Measurements from ENCODE around the gene FAAP24. TPM values are rescaled to one million over a fixed set of nuclear protein-coding genes. Genes with fewer than 3 reads are reported as not detected.
"Not testable (repeated sequence)": the region's sequence is repeated elsewhere in the genome, so short reads cannot be mapped to it uniquely, and the experiment has no call there.

Gene FAAP24
- polyA plus RNA-seq = 1 to 10 TPM; 3.5 to 8.2 (median 4.2) TPM

GRCh38 chr19:32971715-32972540 is at the start of gene FAAP24, which contains the start of gene CEP89:
Gene FAAP24, plus strand, starts transcription at chr19:32972242. Its CDS starts 955 bp downstream, at chr19:32973197.
Gene CEP89, minus strand, starts transcription at chr19:32971958. Its CDS starts 84 bp downstream, at chr19:32971874.
- peaks cover 6 to 10% (median 6%) of the 10 kb centered on the region in 3 donors for H3K27me3 Mint-ChIP-seq (ENCODE audit: low read depth in 3 of 3)
- H3K9me3 Mint-ChIP-seq = no peaks in the 10 kb centered on the region
- H3K27ac Mint-ChIP-seq = peak within 1 kb of the TSS; percentile 93 to 99 (median 98)
- peak within 1 kb of the TSS; percentile 96 to 99 (median 99) for H3K4me3 Mint-ChIP-seq
- H3K36me3 Mint-ChIP-seq = peaks cover 0 to 4% (median 3%) of the 10 kb centered on the region in 3 donors
- DNase-seq = peak; percentile 99
- H3K4me1 Mint-ChIP-seq = peaks cover 19 to 22% of the 10 kb centered on the region in 2 donors

GRCh38 chr19:32924200-32924599 is 47.8 kb upstream of the FAAP24 start:
- H3K4me1 Mint-ChIP-seq = no peaks in the 10 kb centered on the region
- H3K4me3 Mint-ChIP-seq = no peak overlapping the region
- no peak for DNase-seq
- H3K36me3 Mint-ChIP-seq = peaks cover 28 to 36% (median 35%) of the 10 kb centered on the region in 3 donors
- H3K9me3 Mint-ChIP-seq = peaks cover 0 to 9% (median 3%) of the 10 kb centered on the region in 6 donors
- no peak overlapping the region for H3K27ac Mint-ChIP-seq
- H3K27me3 Mint-ChIP-seq (ENCODE audit: low read depth in 3 of 3) = peaks cover 0 to 1% (median 0%) of the 10 kb centered on the region in 3 donors

GRCh38 chr19:32928806-32929205 is 43.2 kb upstream of the FAAP24 start:
- H3K27ac Mint-ChIP-seq = no peak overlapping the region
- no peak overlapping the region for H3K4me3 Mint-ChIP-seq
- H3K27me3 Mint-ChIP-seq (ENCODE audit: low read depth in 3 of 3) = peaks cover 0 to 1% (median 0%) of the 10 kb centered on the region in 3 donors
- peaks cover 38 to 53% (median 49%) of the 10 kb centered on the region in 3 donors for H3K36me3 Mint-ChIP-seq
- H3K9me3 Mint-ChIP-seq = peaks cover 0 to 9% (median 3%) of the 10 kb centered on the region in 6 donors
- no peak for DNase-seq
- no peaks in the 10 kb centered on the region for H3K4me1 Mint-ChIP-seq

GRCh38 chr19:32930567-32930966 is 41.5 kb upstream of the FAAP24 start:
- Mint-ChIP-seq H3K4me3 (no peak overlapping the region), H3K27me3 (ENCODE audit: low read depth in 3 of 3) (peaks cover 0 to 1% (median 0%) of the 10 kb centered on the region in 3 donors), H3K27ac (no peak overlapping the region), H3K4me1 (no peaks in the 10 kb centered on the region), H3K36me3 (peaks cover 45 to 56% (median 52%) of the 10 kb centered on the region in 3 donors), H3K9me3 (peaks cover 0 to 9% (median 3%) of the 10 kb centered on the region in 6 donors)
- DNase-seq = no peak

GRCh38 chr19:32933571-32933970 is 38.5 kb upstream of the FAAP24 start:
- Mint-ChIP-seq H3K9me3 (peaks cover 0 to 4% (median 2%) of the 10 kb centered on the region in 6 donors), H3K4me1 (no peaks in the 10 kb centered on the region), H3K27me3 (ENCODE audit: low read depth in 3 of 3) (peaks cover 0 to 1% (median 0%) of the 10 kb centered on the region in 3 donors), H3K4me3 (no peak overlapping the region), H3K36me3 (peaks cover 42 to 52% (median 46%) of the 10 kb centered on the region in 3 donors), H3K27ac (no peak overlapping the region)
- DNase-seq = no peak

GRCh38 chr19:32935629-32936028 is 36.4 kb upstream of the FAAP24 start:
- Mint-ChIP-seq H3K36me3 (peaks cover 29 to 33% (median 32%) of the 10 kb centered on the region in 3 donors), H3K4me1 (no peaks in the 10 kb centered on the region), H3K27ac (no peak overlapping the region), H3K4me3 (no peak overlapping the region), H3K27me3 (ENCODE audit: low read depth in 3 of 3) (peaks cover 0 to 1% (median 0%) of the 10 kb centered on the region in 3 donors), H3K9me3 (no peaks in the 10 kb centered on the region)
- no peak for DNase-seq

- DNase-seq = no peak
- peaks cover 0 to 1% (median 0%) of the 10 kb centered on the region in 3 donors for H3K27me3 Mint-ChIP-seq (ENCODE audit: low read depth in 3 of 3)
- H3K36me3 Mint-ChIP-seq = peaks cover 26 to 30% (median 30%) of the 10 kb centered on the region in 3 donors
- H3K27ac Mint-ChIP-seq = no peak overlapping the region
- H3K4me3 Mint-ChIP-seq = no peak overlapping the region
- H3K9me3 Mint-ChIP-seq = no peaks in the 10 kb centered on the region
- H3K4me1 Mint-ChIP-seq = no peaks in the 10 kb centered on the region
Measured at GRCh38 chr19:32936065-32936464, 36.0 kb upstream of the FAAP24 start.

GRCh38 chr19:32941273-32941672 is 30.8 kb upstream of the FAAP24 start:
- not testable (repeated sequence) for H3K27me3 Mint-ChIP-seq (ENCODE audit: low read depth in 3 of 3); DNase-seq; H3K9me3 Mint-ChIP-seq; H3K4me1 Mint-ChIP-seq; H3K4me3 Mint-ChIP-seq; H3K27ac Mint-ChIP-seq
- peaks cover 23 to 40% (median 26%) of the 10 kb centered on the region in 3 donors for H3K36me3 Mint-ChIP-seq

- H3K4me1 Mint-ChIP-seq = no peaks in the 10 kb centered on the region
- peaks cover 0 to 1% (median 0%) of the 10 kb centered on the region in 6 donors for H3K9me3 Mint-ChIP-seq
- H3K36me3 Mint-ChIP-seq = peaks cover 19 to 42% (median 36%) of the 10 kb centered on the region in 3 donors
- no peak overlapping the region for H3K4me3 Mint-ChIP-seq
- peaks cover 0 to 7% (median 2%) of the 10 kb centered on the region in 3 donors for H3K27me3 Mint-ChIP-seq (ENCODE audit: low read depth in 3 of 3)
- DNase-seq = no peak
- H3K27ac Mint-ChIP-seq = no peak overlapping the region
Measured at GRCh38 chr19:32945260-32945659, 26.8 kb upstream of the FAAP24 start.

GRCh38 chr19:32966750-32967149 is 5.3 kb upstream of the FAAP24 start:
- Mint-ChIP-seq H3K36me3 (peaks cover 10 to 16% (median 10%) of the 10 kb centered on the region in 3 donors), H3K27me3 (ENCODE audit: low read depth in 3 of 3) (peaks cover 2 to 3% (median 2%) of the 10 kb centered on the region in 3 donors), H3K9me3 (no peaks in the 10 kb centered on the region), H3K4me3 (no peak overlapping the region), H3K27ac (peak overlapping the region in 2 of 6 donors; percentile 20 to 40), H3K4me1 (peaks cover 12 to 15% of the 10 kb centered on the region in 2 donors)
- DNase-seq = no peak

- no peaks in the 10 kb centered on the region for H3K9me3 Mint-ChIP-seq
- peaks cover 4 to 10% (median 6%) of the 10 kb centered on the region in 3 donors for H3K27me3 Mint-ChIP-seq (ENCODE audit: low read depth in 3 of 3)
- DNase-seq = no peak
- peaks cover 19 to 22% of the 10 kb centered on the region in 2 donors for H3K4me1 Mint-ChIP-seq
- H3K4me3 Mint-ChIP-seq = peak overlapping the region in 2 of 5 donors; percentile 15 to 47
- H3K27ac Mint-ChIP-seq = no peak overlapping the region
- H3K36me3 Mint-ChIP-seq = peaks cover 0 to 5% (median under 1%) of the 10 kb centered on the region in 3 donors
Measured at GRCh38 chr19:32969549-32969948, 2.5 kb upstream of the FAAP24 start.

GRCh38 chr19:32971012-32971595 is 938 bp upstream of the FAAP24 start:
- Mint-ChIP-seq H3K4me3 (peak overlapping the region; percentile 96 to 99 (median 99)), H3K36me3 (peaks cover 0 to 4% (median 3%) of the 10 kb centered on the region in 3 donors), H3K27ac (peak overlapping the region; percentile 93 to 99 (median 98)), H3K4me1 (peaks cover 19 to 22% of the 10 kb centered on the region in 2 donors), H3K9me3 (no peaks in the 10 kb centered on the region), H3K27me3 (ENCODE audit: low read depth in 3 of 3) (peaks cover 6 to 10% (median 6%) of the 10 kb centered on the region in 3 donors)
- DNase-seq = no peak

GRCh38 chr19:32976223-32976805 is 4.3 kb downstream of the FAAP24 start:
- Mint-ChIP-seq H3K4me1 (peaks cover 11% of the 10 kb centered on the region in 2 donors), H3K27ac (no peak overlapping the region), H3K4me3 (no peak overlapping the region)

More at GRCh38 chr19:32976223-32976805, 4.3 kb downstream of the FAAP24 start:
- no peaks in the 10 kb centered on the region for H3K9me3 Mint-ChIP-seq
- H3K27me3 Mint-ChIP-seq (ENCODE audit: low read depth in 3 of 3) = peaks cover 4 to 8% (median 6%) of the 10 kb centered on the region in 3 donors
- DNase-seq = peak; percentile 20 to 32 (median 28)
- peaks cover 0 to 4% (median 3%) of the 10 kb centered on the region in 3 donors for H3K36me3 Mint-ChIP-seq

Measured in immature natural killer cell (primary cell).